ENCODE measurements around the gene ATP6V0A4.

Gene ATP6V0A4

DNA sequence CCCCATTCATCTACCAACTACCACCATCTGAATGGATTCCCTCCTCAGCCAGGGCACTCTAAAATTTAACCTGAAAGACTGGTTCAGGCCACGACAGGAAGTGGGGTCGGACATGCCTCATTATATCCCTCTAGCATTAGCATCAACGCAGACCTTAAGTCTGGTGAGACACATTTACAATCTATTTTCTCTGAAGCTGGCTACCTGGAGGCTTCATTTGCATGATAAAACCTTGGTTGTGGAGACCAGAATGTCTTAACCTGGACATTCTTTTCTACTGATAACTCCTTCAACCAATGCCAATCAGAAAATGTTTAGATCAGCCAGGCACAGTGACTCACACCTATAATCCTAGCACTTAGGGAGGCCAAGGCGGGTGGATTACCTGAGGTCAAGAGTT lies 139.1 kb downstream of the ATP6V0A4 start:
- DNase-seq (ENCODE audit: extremely low read depth, insufficient read length), result no peak
- TF ChIP-seq, protein P1, sequence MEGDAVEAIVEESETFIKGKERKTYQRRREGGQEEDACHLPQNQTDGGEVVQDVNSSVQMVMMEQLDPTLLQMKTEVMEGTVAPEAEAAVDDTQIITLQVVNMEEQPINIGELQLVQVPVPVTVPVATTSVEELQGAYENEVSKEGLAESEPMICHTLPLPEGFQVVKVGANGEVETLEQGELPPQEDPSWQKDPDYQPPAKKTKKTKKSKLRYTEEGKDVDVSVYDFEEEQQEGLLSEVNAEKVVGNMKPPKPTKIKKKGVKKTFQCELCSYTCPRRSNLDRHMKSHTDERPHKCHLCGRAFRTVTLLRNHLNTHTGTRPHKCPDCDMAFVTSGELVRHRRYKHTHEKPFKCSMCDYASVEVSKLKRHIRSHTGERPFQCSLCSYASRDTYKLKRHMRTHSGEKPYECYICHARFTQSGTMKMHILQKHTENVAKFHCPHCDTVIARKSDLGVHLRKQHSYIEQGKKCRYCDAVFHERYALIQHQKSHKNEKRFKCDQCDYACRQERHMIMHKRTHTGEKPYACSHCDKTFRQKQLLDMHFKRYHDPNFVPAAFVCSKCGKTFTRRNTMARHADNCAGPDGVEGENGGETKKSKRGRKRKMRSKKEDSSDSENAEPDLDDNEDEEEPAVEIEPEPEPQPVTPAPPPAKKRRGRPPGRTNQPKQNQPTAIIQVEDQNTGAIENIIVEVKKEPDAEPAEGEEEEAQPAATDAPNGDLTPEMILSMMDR (IDR thresholded peaks at IDR 0.05; ENCODE audit: insufficient read depth, low read length, poor library complexity, severe bottlenecking), result no peak
- H3K4me3 ChIP-seq (replicated peaks; ENCODE audit: low read depth, low read length), result no peak overlapping the region
- H3K36me3 ChIP-seq (ENCODE audit: control insufficient read depth, insufficient read depth, low read length), result no peaks in the 10 kb centered on the region
- H3K27me3 ChIP-seq (replicated peaks; ENCODE audit: control insufficient read depth, insufficient read depth, low read length), result no peaks in the 10 kb centered on the region; the same call in 1 of the 2 replicates

DNA sequence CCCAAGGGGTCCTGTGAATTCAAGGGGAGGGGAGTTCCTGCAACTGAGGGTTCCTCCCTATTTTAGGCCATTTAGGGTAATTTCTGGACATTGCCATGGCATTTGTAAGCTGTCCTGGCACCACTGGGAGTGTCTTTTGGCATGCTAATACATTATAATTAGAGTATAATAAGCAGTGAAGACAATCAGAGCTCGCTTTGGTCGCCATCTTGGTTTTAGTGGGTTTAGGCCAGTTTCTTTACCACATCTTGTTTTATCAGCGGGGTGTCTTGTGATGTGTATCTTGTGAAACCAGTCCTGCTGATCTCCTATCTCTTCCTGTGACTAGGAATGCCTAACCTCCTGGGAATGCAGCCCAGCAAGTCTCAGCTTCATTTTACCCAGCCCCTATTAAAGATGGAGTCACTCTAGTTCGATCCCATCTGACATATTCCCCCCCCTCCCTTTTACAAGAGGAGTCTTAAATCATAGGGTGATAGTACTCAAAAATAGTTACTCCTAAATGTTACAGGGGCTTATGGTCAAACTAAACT lies 140.1 kb downstream of the ATP6V0A4 start:
- no peak for DNase-seq (ENCODE audit: extremely low read depth, insufficient read length)
- Histone ChIP-seq H3K36me3 (ENCODE audit: control insufficient read depth, insufficient read depth, low read length) (no peaks in the 10 kb centered on the region), H3K4me3 (replicated peaks; ENCODE audit: low read depth, low read length) (no peak overlapping the region), H3K27me3 (replicated peaks; ENCODE audit: control insufficient read depth, insufficient read depth, low read length) (no peaks in the 10 kb centered on the region; the same call in 1 of the 2 replicates)
- TF ChIP-seq, protein P1 (IDR thresholded peaks at IDR 0.05; ENCODE audit: insufficient read depth, low read length, poor library complexity, severe bottlenecking), result no peak

DNA sequence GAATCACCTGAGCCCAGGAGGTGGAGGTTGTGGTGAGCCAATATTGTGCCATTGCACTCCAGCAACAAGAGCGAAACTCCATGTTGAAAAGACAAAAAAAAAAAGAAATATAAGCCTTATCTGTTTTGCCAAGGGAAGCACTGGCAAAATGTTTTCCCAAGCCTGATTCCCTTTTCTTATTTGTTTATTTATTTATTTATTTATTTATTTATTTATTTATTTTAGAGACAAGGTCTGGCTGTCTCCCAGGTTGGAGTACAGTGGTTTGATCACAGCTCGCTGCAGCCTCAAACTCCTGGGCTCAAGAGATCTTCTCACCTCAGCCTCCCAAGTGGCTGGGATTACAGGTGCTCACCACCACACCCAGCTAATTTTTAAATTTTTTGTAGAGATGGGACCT lies 141.0 kb downstream of the ATP6V0A4 start:
- TF ChIP-seq, protein P1 (IDR thresholded peaks at IDR 0.05; ENCODE audit: insufficient read depth, low read length, poor library complexity, severe bottlenecking), result no peak
- no peak overlapping the region for H3K4me3 ChIP-seq (replicated peaks; ENCODE audit: low read depth, low read length)

More for the DNA sequence above, 141.0 kb downstream of the ATP6V0A4 start:
- no peaks in the 10 kb centered on the region for H3K36me3 ChIP-seq (ENCODE audit: control insufficient read depth, insufficient read depth, low read length)
- H3K27me3 ChIP-seq (replicated peaks; ENCODE audit: control insufficient read depth, insufficient read depth, low read length), result no peaks in the 10 kb centered on the region
- no peak for DNase-seq (ENCODE audit: extremely low read depth, insufficient read length)

Data from GM06990 (cell line).